HEK293 (cell line): Measurements from ENCODE around the gene ZNF469.

Source experiments
- AEBP2 ChIP-seq: fragments of 450-650 bp; formaldehyde crosslinking; IDR thresholded peaks from 2 replicates; pipeline ENCODE4 v1.5.1; 2016; ENCODE audit warnings: missing biosample characterization, missing genetic modification characterization, borderline replicate concordance
- CTCF ChIP-seq: fragments of 450-650 bp; formaldehyde crosslinking; IDR thresholded peaks from 2 replicates; pipeline ENCODE4 v1.5.1; 2016; ENCODE audit warnings: missing biosample characterization, missing genetic modification characterization
- KLF10 ChIP-seq: fragments of 450-650 bp; IDR thresholded peaks from 2 replicates; pipeline ENCODE4 v1.5.1; 2018; ENCODE audit warnings: missing biosample characterization, mild to moderate bottlenecking, missing genetic modification characterization
- MZF1 ChIP-seq: fragments of 450-650 bp; formaldehyde crosslinking; IDR thresholded peaks from 2 replicates; pipeline ENCODE4 v1.5.1; 2017; ENCODE audit warnings: missing biosample characterization, missing genetic modification characterization, borderline replicate concordance
- ZBTB20 ChIP-seq: fragments of 450-650 bp; formaldehyde crosslinking; IDR thresholded peaks from 2 replicates; pipeline ENCODE4 v1.5.1; 2016; ENCODE audit warnings: missing biosample characterization, missing genetic modification characterization
- ZBTB7A ChIP-seq: fragments of 450-650 bp; formaldehyde crosslinking; IDR thresholded peaks from 2 replicates; pipeline ENCODE4 v1.5.1; 2016; ENCODE audit warnings: low read depth, missing biosample characterization, missing genetic modification characterization
- ZNF184 ChIP-seq: fragments of 450-650 bp; IDR thresholded peaks from 2 replicates; pipeline ENCODE4 v1.5.1; 2018; ENCODE audit warnings: missing biosample characterization, mild to moderate bottlenecking, missing genetic modification characterization
- ZNF777 ChIP-seq: fragments of 450-650 bp; formaldehyde crosslinking; IDR thresholded peaks from 2 replicates; pipeline ENCODE4 v1.5.1; 2017; ENCODE audit warnings: missing biosample characterization, missing genetic modification characterization, borderline replicate concordance

GRCh38 chr16:88398874-88399178, 16.1 kb downstream of the ZNF469 start:
- no peak for TF ChIP-seq CTCF (tag by site-specific recombination)
- no peak for TF ChIP-seq AEBP2 (tag by site-specific recombination)
- TF ChIP-seq ZNF777 (tag by site-specific recombination): no peak
- no peak for TF ChIP-seq KLF10 (tag by site-specific recombination)
- no peak for TF ChIP-seq ZNF184 (tag by site-specific recombination)
- no peak for TF ChIP-seq ZBTB20 (tag by site-specific recombination)
- TF ChIP-seq ZBTB7A: no peak
- no peak for TF ChIP-seq MZF1 (tag by site-specific recombination)
